Sciatic nerve (tissue), 2 donors: ENCODE measurements around the gene SIVA1. TPM values are rescaled to one million over a fixed set of nuclear protein-coding genes. Genes with fewer than 3 reads are reported as not detected.

ENCODE experiments used
- ATAC-seq: fragments of 200-7000 bp; cut with Tn5 transposase; one replicate; pipeline ENCODE4 v1.9.1; 2020; ENCODE audit warnings: mild to moderate bottlenecking, moderate library complexity
- DNase-seq: peaks from one replicate; pipeline ENCODE4 v3.0.0-alpha.2; 2020; ENCODE audit warnings: low spot score
- intact Hi-C: fragments of 100-400 bp; cut with DNase I; formaldehyde crosslinking; loops from one replicate; pipeline ENCODE4 v1.14.2; 2022
- total RNA-seq: library from RNA; stranded (reverse); fragmentation: NEBNext Ultra II Directional; extraction: Animal tissue kit (Norgen Biotek cat#: 25700); gene quantifications from one replicate; pipeline ENCODE4 v1.2.1, GENCODE V29; 2021
- donor health status: DM: no; HTN: no; CAD: no.
- donor health status: DM: no; HTN: no; CAD: no.

The SIVA1 gene
- total RNA-seq, 1 donor from 2014 or later = 56.6 TPM

GRCh38 chr14:104776961-104777807 lies 24.2 kb downstream of the SIVA1 start:
- ATAC-seq (no peak), DNase-seq (no peak)
- intact Hi-C loops = no loop called here

DNA sequence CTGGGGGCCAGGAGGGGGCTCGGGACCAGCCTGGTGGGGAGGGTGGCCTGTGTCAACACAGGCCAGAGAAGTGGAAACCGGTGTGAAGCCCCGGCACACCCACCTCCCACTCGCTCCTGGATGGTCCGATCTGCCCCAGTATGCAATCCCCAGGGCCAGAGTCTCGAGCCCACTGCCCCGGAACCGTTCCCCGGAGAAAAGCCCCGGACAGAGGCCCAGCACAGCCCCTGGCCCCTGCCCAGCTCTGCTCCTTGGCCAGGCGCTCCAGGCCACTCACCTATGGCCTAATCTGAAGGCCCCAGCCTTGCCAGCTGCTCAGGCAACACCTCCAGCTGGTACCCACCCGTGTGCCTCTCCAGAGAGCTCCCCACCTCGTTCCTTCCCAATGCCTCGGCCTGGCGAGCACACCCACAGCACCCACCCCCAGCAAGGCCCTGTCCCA lies 24.9 kb downstream of the SIVA1 start:
- intact Hi-C loops = no loop called here
- no peak for ATAC-seq
- no peak for DNase-seq

DNA sequence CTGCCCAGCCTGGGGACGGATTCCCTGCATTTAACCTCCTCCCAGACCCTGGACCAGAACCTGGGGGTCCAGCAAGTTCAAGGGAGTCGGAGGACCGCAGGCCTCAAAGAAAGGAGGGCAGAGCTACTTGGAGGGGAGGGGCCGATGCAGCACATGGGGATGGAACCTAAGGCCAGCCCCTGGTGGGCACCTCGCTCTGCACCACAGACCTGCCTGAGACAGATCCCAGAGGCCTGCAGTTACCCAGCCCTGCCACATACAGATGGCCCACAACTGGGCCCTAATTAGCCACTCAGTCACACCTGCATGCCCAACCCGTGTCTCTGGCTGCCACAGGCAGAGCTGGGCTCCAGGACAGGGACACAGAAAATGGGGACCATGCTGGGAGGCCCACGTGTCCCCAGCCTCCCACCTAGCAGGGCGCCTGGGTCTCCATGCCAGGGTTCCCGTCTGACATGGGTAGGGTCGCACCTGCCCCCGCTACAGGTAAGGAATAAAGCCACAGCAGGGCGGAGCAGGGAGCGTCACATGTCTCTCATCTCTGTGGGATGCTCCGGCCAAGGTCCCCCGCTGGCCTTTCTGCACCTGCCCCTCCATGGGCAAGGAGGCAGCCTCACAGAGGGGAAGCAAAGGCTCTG lies 25.9 kb downstream of the SIVA1 start:
- DNase-seq (no peak), ATAC-seq (no peak)
- intact Hi-C loops = no loop called here

- DNase-seq (no peak), ATAC-seq (no peak)
- intact Hi-C loops = no loop called here
Measured at GRCh38 chr14:104779776-104780512, 27.0 kb downstream of the SIVA1 start.

DNA sequence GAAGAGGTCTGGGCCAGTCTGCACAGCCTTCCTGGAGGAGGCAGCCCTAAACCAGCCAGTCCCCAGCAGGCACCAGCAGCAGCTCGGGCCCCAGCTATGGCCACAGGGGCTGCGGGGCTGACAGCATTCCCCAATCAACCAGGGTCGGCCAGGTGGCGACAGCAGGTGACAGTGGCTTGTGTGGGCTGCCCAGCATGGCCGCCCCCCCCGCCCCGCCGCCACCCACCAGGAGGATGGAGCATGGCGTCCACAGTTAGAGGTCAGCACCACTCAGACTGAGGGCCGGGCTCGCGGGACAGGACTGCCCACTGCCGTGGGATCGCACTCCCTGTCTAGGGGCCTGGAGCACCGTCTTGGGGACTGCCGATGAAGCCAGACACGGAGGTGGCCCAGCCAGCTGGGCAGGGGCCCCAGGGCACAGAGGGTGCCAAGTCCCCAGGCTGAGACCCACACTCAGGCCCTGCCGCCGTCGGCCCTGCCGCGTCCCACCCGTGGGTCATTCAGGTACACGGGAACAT lies 27.6 kb downstream of the SIVA1 start:
- no peak for DNase-seq
- intact Hi-C loops = no loop called here
- no peak for ATAC-seq

- ATAC-seq (no peak), DNase-seq (no peak)
- intact Hi-C loops = no loop called here
Measured at GRCh38 chr14:104781271-104782077, 28.5 kb downstream of the SIVA1 start.

DNA sequence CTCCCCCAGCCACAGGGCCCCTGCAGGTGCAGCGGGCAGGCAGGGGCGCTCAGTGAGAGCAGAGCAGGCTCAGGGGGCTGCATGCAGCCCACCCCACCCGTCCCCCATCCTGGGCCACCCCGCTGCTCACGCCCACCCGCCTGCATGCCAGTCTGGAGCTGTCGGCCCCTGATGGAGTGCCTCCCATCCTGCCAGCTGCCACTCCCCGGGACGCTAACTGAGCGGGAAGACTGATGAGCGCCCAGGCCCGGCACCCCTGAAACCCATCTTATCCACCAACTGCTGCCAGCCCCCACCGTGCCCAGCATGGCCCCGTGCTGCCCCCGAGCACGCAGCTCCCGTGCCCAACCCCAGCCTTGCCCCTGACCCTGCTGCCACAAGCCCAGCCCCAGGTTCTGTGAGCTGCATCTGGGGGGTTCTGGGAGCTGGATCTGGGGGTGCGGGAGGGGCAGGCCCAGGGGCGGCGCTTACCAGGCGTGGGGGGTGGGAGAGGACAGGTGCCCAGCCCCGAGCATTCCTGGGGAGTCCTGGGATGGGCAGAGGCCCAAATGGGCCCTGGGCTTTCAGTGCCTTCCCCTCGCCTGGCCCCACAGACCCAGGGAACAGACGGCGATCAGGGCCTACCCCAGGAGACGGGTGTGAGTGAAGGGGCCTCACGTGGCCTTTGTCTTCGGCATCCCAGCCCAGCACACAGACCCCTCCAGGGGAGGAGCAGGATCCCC lies 29.3 kb downstream of the SIVA1 start:
- intact Hi-C loops = no loop called here
- ATAC-seq = no peak

DNA sequence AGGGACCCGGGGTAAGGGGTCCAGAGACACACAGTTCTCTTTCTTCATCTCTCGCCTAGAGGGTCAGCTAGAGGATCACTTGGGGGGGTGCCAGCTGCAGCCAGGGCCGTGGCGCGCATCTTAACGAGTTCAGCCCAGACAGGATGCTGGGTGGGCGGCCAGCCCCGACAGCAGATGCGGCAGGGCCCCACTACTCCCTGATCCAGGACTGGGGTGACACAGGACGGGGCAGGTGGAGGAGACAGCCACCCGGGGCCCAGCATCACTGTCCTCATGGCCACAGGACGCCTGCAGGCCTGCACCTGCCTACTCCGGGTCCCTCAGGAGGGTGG lies 29.8 kb downstream of the SIVA1 start:
- no peak for ATAC-seq
- intact Hi-C loops = no loop called here

More for the DNA sequence above, 29.3 kb downstream of the SIVA1 start:
- DNase-seq = no peak

DNA sequence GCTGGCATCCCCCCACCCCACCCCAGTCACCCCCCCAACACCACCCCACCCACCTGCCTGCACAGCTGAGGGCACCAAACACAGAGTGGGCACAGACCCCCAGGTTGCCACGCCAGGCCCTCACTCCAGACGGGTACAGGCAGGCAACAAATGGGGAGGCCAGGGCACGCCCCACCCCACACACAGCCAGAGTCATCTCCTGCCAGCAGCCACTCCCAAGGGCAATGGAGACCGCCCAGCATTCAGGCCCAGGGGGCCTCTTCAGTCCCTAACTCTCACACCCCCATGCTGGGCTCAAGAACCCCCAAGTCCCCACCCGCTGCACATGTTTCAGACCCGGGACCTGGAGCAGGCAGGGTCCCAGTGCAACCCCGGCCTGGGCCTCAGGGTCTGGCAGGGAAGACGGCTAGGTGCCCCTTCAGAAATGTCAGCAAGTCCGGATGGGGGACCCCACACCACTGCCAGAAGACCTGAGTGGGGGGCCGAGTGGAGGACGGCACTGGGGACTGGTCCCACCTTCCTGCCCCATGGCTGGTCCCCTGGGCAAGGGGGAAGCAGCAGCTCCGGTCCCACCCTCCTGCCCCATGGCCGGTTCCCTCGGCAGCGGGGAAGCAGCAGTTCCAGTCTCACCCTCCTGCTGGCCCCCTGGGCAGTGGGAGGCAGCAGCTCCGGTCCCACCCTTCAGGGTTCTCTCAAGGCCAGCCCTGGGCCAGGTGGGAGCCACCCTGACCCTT lies 30.7 kb downstream of the SIVA1 start:
- intact Hi-C loops = no loop called here

More for the DNA sequence above, 29.8 kb downstream of the SIVA1 start:
- DNase-seq = no peak

DNA sequence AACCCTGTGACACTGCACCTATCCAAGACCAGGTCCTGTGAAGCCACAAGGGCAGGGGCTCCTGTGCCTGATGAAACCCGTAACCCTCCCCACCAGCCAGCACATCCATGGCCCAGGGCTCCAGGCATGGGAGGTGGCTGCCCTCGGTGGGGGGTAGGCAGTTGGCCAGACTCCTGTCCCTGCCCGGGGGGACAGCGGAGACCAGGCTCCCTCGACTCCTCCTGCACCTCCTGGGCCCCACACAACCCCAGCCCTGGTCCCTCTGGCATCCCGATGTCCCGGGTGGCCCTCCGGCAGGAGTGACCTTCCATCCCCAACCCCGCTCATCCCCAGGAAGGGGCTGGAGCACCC lies 31.2 kb downstream of the SIVA1 start:
- intact Hi-C loops = no loop called here
- ATAC-seq (no peak), DNase-seq (no peak)

More for the DNA sequence above, 30.7 kb downstream of the SIVA1 start:
- no peak for DNase-seq
- no peak for ATAC-seq

DNA sequence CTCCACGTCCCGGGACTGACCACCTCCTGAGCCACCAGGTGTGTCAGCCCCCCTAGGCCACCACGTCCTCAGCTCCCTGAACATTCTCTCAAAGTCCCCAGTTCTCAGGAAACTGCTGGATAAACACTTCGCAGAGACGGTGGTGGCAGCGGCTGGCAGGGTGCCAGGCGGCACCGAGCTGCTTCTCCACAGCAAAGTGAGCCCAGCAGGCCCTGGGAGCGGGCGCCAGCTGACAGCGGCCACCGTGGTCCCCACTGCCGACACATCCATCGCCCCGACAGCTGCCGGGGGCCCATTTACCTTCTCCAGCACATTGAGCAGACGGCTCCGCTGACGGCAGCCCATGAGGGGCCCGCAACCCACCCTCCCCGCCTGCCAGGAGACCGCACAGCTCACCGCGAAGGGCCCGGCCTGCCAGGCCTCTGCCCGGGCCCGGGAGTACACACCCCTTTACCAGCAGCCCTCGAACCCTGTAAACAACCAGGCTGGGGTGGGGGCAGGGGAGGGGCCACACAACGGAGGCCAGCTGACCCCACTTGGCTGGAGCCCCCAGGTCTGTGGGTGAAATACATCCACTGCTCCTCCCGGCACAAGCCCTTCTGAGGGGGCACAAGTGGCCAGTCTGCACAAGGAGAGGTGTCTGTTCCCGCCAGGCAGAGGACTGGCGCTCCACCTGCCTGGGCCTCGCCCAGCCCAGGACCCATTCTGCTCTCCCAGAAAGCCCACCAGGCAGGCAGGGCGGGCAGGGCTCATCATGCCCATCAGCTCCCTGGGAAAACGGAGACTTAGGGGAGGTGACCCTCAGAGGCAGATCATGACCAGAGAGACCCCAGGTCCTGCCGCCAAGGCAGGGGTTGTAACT lies 32.1 kb downstream of the SIVA1 start:
- no peak for DNase-seq
- no peak for ATAC-seq
- intact Hi-C loops = no loop called here

DNA sequence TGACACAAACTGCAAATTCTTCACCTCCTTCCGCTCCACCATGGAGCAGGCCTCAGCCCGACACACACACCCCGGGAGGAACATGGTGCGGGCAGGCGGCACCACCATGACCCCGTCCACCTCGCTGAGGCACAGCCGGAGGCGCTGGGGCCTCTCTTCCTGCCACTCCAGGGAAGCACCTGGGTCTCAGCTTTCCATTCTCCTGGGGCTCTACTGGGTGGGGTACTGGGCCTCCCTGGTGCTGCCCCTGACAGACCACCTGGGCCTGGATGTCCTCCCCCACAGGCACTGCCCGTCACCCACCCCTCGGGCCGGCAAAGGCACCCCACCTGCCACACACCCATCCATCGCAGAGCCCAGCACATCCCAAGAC lies 32.7 kb downstream of the SIVA1 start:
- intact Hi-C loops = no loop called here
- DNase-seq (no peak), ATAC-seq (no peak)

DNA sequence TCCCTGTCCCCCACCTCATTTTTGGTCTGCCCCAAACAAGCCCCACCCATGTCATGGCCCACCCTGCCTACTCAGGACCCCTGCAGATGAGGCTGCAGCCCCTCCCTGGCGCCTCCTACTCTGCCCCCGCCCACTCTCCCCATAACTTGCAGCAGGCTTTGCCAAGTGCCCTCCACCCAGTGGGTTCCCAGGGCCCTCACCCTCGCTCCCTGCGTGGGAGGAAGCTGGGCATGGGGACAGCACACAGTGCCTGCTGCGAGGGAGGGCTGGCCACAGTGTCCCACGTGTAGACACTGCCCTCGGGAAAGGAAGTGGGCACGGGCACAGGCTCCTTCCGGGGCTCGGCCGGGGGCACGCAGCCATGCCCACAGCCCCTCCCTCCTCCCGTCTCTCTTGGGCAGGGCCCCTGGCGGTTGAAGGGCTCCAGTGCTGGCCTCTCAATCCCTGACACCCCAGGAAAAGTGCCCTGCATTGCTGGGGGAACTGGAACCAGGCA lies 33.2 kb downstream of the SIVA1 start:
- intact Hi-C loops = no loop called here
- ATAC-seq (peak; percentile 68), DNase-seq (no peak)

DNA sequence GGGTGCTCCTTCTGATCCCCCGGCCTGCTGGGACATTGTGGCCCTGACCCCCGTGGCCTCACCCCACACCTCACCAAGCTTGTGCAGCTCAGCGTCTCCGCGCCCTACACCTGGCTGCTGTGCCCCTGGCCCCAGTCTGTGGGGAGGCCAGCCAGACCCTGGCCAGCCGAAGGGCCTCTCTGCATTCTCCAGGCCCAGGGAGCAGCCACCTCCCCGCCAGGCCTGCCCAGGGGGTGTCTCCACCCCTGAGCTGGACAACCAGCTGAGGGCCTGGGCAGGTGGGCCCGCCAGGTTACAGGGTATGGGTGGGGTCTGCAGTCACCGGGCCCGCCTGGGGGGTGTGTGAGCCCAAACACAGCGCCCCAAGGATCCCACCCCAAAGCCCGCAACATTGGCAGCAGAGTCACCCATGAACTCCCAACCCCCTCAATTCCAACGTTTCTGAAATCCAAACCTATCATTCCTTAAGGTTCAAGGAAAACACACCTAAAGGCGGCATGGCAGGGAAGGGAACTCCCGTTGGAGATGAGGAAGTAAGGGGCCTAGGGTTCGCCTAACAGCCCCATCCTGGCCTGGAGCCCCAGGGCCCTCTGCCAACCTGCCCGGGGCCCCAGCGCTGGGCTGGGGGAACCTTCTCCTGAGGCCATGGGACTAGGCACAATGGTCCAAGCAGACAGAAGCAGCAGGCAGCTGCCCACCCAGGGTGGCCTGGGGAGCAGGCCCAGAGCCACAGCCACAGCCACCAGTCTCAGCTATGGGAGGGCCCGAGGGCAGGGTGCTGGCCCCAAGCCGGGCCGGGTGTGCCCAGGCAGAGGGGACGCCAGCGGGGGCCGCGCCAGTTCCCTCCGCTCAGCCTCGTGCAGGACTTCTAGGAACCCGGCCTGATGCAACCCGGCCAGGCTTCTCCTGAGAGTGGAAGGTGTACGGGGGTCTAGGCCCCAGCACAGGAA lies 34.1 kb downstream of the SIVA1 start:
- DNase-seq (no peak), ATAC-seq (no peak)
- intact Hi-C loops = no loop called here

- ATAC-seq = no peak
- intact Hi-C loops = no loop called here
- no peak for DNase-seq
Measured at GRCh38 chr14:104787736-104788135, 34.8 kb downstream of the SIVA1 start.
